Sigmoid colon (tissue), 4 donors: ENCODE data around the gene EBPL.

Experiments used
- CTCF ChIP-seq, 4 experiments: fragments of 450-650 bp in 3 of 4; fragments of 200-600 bp in 1 of 4; IDR thresholded peaks; one replicate each; pipeline ENCODE4 v1.5.1; 2016 to 2019; ENCODE audit warnings: antibody characterized with exemption in 4 of 4, mild to moderate bottlenecking in 3 of 4, moderate library complexity in 2 of 4
- POLR2A ChIP-seq, 2 donors: fragments of 450-650 bp; IDR thresholded peaks; one replicate each; pipeline ENCODE4 v1.6.1; 2016; ENCODE audit warnings: antibody characterized with exemption in 2 of 2, mild to moderate bottlenecking in 2 of 2, moderate library complexity in 2 of 2
- POLR2AphosphoS5 ChIP-seq, 4 donors: sonication (generic); formaldehyde crosslinking; IDR thresholded peaks; one replicate each; pipeline ENCODE4 v1.6.1; 2017; ENCODE audit warnings: antibody characterized with exemption in 4 of 4

DNA sequence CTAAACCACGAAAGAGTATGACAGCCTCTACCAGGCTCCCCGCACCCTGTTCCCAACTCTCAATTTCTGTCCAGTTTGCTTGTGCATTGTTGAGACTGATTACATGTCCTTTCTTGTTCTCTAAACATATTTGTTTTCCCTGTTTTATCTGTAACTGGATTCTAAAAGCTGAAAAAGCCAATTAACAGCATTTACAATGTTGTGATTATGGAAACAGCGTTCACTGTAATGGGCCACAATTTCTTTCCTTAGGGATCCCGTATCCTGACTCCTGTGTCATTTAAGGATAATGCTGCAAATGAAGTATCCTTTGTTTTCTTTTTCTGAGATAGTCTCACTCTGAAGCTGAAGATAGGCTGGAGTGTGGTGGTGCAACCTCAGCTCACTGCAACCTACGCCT is 20.5 kb downstream of the EBPL start:
- no peak for TF ChIP-seq CTCF (IDR thresholded peaks at IDR 0.05)
- no peak for TF ChIP-seq POLR2A (IDR thresholded peaks at IDR 0.05)
- no peak for TF ChIP-seq POLR2AphosphoS5 (IDR thresholded peaks at IDR 0.05)
